Inferior parietal cortex (tissue), 1 donor: ENCODE measurements around the gene LRRC8B.
"Not testable (repeated sequence)": the region's sequence is repeated elsewhere in the genome, so short reads cannot be mapped to it uniquely, and the experiment has no call there.

Experiments
- DNase-seq: peaks from one replicate; pipeline ENCODE4 v3.0.0-alpha.2; 2016; ENCODE audit errors: extremely low spot score

LRRC8B gene

DNA sequence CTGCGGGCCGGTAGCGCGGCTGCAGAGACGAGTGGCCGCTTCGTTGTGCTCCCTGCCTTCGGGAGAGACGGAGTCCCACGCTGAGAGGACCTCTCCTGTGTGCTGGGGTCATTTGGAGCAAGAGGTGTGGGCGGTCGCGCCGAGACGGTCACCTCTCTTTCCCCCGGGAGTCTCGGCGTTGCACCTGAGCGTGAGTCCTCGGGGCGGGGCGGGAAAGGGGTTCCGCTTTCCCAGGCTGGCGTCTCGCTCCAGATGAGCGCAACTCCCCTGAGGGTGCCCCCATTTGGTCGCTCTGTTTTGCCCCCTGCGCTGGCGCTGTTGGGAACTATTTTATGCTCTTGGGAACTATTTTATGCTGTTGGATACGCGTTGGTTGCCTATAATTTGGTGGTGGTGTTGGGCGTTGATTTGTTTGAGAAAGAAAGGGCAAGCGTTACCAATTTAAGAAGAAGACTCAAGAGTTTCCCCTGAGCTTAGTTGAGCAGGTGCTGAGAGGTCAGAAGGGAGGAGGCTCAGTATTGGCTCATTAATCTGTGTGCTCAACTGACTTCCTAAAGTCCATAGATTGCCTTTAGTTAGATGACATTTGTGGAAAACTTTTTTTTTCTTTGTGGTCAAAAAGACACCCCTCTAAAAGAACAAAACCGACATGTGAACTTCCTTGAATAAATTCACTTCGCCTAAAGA is 683 bp downstream of the LRRC8B start:
- DNase-seq = peak; percentile 40

DNA sequence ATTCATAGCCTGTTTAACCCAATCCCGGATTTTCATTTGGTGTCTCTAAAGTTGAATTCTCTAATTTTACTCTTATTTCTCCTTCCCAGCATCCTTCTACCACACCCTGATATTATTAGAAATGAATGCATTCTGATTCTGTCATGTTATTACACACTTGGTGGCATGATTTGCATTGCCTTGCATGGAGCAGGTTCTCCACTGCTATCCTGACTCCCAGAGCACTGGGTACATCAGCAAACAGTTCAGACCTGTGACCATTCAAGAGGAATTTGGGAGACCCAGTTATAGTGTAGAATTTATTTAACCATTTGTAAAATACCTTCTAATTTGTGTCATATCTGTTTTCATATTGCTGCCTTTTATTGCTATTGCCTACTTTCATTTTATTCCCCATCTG is 2.6 kb downstream of the LRRC8B start:
- no peak for DNase-seq

DNA sequence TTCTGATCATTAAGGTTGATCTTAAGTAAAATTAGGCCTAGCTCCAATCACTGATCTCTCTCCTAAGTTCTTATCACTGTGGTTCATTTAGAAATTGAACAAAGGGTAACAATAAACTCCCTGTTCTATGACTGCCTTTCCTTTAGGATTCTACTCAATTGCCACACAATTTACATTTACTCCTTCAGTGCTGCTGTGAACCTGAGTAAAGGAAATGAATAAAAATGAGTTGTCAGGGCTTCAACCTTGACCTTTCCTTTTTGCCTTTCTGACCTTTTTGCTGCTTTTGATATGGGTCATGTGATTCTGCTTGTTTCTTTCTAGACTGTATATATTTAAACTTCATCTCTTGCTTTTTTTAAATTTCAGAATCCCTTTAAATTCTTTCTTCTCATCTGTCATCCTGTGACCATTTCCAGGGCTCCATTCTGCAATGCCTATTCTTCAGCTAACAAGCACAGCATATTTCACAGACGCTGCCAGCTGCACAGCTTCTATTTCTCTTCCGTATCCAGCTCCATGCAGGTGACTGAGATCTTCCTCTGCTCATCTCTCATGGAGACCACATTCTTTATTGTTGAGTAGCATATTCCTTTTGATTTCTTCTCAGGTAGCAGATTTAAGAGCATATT is 3.2 kb downstream of the LRRC8B start:
- peak; percentile 27 for DNase-seq

DNA sequence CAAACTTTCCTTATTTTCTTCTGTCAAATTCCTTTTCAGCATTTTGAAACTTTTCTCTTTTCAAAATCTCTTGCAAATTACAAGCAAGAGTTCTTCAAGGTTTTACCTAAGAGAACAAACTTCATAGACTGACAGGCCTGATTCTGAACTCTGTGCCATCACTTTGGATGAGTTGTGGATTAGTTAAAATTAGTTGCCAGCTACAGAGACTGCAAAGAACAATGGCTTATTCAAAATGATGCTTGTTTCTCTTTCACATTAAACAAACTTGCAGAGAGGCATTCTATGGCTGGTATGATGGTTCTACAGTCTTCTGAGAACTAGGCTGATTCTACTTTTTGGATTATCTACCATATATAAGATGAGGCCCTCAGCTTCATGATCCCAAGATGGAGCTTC is 3.8 kb downstream of the LRRC8B start:
- DNase-seq = peak; percentile 45

DNA sequence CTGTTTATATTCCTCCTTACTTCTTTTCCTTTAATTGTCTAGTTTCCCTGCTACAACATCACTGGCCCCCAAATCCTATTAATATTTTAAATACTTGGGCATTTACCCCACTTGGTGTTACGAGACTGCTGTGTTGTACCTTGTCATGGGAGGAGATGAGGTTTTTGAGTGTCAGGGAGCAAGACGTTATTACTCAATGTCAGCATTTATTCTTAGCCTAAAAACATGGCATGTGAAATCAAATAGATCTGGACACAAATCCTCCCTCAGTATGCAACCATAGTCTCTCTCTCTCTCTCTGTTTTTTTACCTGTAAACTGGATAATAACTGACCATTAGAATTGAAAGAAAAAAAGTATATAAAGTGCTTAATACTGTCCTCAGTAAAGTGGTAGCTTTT is 4.6 kb downstream of the LRRC8B start:
- no peak for DNase-seq

DNA sequence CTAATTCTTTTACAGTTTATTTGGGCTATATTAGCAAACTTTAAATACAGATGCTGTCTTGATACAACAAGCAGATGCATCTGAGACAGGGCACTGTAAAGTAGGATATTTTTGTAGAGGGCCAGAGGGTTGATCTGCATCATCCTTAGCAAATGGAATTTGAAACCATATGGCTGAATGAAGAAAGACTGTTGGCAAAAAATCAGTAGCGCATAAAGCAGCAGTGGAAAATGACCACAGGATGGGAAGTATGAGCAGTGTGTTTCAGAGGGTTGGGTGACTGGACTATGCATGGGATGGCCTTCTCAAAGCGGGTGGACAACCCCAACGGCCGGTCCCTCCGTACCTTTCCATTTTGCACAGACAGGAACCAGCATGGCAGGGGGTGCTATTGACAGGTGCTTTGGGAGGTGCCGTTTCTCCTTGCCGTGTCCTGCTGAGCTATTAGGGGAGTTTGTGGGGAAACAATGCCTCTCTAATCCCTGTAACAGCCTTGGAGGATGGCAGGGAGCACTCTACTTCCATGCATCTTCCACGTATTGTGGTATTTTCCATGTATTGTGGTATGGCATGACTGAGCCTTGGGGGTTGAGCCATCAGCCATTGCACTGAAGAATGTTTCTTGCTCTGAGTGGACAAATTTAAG is 5.9 kb downstream of the LRRC8B start:
- DNase-seq = peak; percentile 8

DNA sequence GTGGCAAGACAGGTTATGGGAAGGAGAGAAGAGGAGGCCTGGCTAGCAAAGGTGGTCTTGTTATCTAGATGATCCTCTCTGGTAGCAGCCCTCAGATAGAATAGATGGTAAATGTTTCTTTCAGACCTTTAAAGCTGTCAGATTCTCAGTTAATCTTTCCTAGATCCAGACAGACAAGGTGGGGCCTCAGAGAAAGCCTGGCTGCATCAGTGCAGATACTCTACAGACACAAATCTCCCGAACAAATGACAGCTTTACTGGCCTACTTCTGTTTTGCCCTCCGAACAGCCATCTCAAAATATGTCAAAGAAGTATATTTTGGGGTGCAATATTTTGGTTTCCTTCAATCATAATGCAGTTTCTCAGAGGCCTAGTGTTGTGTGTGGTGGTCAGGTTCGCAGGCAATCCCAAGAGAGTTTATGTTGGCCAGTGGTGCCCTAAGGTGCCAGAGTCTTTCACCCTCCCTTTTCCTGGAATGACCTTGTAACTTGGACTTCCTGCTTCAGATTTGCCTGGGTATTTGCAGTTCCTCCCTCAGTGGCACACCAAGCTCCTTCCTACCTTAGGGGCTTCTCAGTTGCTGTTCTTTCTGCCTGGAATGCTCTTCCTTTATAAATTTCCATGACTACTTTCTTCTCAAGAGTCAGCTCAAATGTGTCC is 7.0 kb downstream of the LRRC8B start:
- peak; percentile 4 for DNase-seq

DNA sequence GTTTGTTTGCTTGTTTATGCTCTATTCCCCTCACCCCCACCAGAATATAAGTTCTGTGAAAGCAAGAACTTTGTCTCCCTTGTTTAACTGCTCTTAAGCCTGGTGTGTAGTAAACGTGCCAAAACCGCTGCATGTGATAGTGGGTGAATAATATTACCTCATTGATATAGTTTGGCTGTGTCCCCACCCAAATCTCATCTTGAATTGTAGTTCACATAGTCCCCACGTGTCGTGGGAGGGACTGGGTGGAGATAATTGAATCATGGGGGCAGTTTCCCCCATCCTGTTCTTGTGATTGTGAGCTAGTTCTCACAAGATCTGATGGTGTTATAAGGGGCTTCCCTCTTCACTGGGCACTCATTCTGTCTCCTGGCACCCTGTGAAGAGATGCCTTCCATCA is 7.6 kb downstream of the LRRC8B start:
- no peak for DNase-seq

DNA sequence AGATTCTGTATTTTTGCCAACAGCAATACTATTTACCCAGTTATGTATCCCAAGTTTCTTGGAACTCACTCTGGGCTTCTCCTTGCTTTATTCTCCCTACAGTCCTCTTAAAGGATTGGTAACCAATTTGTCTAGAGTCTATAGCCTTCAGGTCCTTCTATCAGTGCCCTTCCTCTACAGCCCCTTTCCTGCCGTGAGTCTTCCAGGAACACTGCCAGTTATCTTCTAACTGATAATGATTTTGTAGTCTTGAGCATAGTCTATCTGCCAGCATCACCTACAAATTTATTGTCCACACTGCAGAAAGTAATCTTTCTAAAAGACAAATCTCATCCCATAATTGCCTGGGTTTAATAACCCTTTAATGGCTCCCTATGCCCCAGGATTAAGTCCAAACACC is 8.2 kb downstream of the LRRC8B start:
- DNase-seq = peak; percentile 7

DNA sequence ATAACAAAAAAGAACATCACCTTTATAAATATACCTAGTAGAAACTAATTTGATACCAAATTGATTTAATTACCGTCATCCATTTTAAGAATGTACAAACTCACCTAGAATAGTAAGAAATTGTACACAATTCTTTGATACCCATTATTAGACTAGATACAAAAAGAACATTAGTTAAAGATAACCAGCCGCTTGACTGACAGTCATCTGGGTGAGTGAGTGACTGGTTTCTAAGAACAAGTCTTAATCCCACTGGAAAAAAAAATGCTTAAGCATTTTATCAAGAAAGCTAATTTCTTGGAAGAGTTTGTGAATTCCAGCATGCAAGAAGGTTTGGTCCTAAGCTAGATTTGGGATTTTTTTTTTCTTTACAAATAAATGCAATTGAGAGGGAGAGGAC is 10.9 kb downstream of the LRRC8B start:
- no peak for DNase-seq

DNA sequence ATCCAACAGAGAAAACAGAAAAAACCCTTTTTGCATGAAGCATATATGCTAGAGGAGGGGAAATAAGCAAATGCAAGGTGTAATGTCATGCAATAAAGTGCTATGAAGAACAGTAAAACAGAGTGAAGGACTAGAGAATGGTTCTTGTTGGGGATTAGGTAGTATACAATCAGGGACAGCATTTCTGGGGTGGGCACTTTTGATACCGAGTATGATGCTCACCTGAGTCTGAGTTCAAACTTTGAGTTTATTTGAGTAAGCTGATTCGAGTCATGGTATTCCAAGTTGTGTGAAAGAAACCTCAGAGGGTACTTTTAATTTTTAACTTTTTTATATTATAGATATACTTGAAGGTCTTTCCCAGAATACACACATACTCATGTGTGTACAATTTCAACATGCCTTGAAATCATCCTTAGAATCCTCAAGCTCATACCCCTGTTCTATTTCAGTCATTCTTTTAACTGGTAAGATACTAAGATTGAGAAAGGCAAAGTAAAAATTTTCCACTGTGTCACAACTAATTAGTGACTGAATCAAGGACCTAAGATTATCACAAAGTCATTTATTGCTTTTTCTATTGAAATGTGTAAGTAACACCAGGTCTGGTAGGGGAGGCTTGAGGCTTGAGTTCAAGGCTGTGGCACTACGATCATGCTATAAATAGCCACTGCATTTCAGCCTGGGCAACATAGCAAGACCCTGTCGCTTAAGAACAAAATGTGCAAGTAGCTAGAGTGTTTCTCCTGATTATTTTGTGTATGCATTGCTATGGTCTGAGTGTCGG is 12.1 kb downstream of the LRRC8B start:
- DNase-seq = no peak

DNA sequence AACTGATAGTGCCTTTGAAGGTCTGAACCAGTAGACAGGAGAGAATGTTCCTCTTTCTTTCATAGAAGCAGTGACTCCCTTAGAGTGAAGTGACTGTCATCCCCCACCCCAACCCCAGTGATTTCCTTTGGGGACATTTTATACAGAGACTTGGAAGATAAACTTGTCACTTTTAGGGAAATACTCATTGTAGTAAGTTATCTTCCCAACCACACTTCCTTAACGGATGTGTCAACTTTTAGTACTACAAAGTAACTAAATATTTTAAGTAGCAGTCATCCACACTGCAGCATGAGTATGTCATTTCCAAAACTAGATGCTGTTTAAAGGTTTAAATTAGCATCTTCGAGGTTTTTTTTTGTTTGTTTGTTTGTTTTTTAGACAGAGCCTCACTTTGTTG is 13.7 kb downstream of the LRRC8B start:
- no peak for DNase-seq

DNA sequence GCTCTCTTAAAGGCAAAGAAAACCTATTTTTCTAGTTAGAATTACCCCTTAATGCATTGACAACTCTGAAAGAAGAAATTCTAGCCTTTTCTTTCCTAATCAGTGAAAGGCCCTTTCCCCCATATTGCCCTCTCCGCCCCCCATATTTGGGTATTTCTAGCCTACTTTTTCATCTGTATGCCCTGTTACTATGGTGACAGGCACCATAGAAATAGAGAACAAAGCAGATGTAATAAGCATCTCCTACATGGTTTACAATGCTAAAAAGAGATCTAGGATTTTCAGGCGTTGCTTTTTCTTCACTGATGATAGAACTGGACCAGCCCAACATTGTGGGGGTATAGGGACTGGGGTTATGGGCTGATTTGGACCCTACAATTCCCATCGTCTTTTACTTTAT is 14.5 kb downstream of the LRRC8B start:
- DNase-seq = no peak

DNA sequence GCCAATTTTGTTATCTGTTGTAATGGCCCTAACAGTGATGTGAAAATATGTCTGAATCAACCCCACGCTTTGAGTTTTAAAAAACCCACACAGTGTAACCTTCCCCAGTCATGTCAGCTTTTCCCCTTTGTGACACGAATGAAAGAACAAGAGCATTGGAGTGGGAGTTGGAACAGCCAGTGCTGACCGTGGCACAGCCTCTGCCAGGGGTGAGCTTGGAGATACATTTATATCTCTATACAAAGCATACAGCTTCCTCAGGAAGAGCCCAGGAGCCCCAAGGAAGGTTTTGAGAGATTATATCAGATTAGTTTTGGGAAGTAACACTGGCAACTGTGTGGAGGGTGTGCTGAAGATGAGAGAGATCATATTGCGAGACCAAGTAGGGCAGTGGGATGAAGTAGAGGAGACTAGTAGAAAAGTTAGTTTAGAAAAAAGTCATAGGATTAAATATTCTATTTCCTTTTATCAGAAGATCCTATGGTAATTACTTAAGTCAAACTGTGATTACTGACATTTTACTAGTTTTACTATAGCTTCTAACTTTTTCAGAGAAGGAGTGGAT is 15.9 kb downstream of the LRRC8B start:
- DNase-seq = no peak

DNA sequence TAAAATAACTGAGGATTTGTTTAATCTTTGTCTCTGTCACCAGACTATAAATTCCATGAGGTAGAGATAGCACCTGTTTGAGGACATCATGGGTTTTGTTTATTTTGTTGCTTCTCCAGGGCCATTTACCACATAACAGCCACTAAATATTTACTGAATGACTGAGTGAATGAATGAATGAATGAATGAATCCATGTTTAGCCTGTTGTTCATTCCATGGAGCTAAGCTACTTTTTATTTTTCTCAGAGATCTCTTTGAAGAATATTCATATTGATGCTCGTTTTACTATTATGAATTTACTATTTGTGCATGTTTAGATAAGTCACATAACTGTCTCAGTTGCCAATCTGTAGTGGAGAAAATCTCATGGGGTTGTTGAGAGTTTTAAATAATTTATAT is 17.7 kb downstream of the LRRC8B start:
- no peak for DNase-seq

DNA sequence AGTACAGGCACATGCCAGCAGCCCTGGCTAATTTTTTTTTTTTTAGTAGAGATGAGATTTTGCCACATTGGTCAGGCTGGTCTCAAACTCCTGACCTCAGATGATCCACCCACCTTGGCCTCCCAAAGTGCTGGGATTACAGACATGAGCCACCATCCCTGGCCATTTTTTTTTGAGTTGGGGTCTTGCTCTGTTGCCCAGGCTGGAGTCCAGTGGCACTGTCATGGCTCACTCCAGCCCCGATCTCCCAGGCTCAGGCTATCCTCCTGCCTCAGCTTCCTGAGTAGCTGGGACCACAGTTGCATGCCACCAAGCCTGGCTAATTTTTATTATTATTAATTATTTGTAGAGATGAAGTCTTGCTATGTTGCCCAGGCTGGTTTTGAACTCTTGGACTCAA is 19.0 kb downstream of the LRRC8B start:
- DNase-seq = not testable (repeated sequence)

DNA sequence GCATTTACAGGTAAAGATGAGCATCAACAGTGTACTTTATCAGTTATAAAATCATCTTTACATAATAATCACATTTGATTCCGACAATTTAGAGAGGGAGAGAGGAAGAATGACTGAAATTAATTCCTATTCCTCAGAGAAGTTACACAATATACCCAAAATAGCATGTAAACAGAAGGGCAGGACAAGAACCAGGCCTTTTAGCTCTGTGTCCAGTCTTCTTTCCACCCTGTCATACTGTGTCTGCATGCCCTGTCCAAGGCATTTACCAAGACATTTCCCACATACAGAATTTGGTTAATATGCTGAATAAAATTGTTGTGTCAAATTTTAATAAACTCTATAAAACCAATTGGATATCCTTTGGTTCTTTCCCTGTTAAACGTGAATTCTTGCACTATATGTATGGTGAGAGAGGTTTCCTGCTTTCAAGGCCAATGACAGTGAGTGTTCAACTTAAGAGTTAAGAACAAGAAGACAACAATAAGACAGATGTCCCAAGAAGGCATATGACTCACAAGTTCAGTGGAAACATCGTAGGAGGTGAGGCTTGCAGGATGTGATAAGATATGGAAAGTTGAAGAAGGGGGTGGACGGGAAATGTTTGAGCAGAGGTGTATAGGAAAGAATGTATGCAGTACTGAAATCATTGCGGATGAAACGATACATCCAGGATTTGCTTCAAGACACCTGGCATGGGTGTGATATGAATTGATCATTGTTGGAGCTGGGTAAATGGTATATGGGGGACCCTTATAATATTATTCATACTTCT is 20.8 kb downstream of the LRRC8B start:
- DNase-seq = no peak

DNA sequence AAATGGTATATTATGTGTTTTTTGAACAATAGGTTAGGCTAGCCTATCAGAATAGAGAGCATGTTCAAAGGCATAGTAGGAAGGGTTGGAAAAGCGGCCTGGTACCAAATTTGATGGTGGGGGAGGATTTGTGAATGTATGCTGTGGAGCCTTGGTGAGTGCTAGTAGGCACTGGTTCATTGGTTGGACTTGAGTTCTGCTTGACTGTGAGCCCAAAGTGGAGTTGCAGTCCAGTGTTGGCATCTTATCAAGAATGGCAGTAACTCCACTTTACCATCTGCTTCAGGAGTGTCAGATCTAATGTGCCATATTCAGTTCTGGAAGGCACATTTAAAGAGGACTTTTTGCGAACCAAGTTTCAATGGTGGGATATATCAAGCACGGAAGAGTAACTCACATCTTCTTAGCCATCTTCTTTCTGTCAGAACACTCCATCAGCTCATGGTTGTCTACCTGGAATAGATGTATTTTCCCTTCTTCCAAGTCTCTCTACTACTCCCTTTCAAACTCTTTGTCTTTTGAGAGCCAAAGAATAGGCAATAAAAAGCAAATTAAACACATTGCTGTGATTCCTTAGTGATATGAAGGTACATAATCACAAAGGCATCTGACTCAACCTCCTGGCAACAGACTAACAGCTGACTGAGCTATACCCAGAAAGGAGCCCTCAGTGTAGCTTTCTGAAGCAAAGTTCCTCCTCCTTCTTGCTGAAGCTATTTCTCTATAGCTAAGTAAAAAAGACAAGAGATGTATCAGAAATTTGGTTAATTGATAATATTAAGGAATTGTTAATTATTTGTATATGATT is 21.7 kb downstream of the LRRC8B start:
- DNase-seq = no peak

DNA sequence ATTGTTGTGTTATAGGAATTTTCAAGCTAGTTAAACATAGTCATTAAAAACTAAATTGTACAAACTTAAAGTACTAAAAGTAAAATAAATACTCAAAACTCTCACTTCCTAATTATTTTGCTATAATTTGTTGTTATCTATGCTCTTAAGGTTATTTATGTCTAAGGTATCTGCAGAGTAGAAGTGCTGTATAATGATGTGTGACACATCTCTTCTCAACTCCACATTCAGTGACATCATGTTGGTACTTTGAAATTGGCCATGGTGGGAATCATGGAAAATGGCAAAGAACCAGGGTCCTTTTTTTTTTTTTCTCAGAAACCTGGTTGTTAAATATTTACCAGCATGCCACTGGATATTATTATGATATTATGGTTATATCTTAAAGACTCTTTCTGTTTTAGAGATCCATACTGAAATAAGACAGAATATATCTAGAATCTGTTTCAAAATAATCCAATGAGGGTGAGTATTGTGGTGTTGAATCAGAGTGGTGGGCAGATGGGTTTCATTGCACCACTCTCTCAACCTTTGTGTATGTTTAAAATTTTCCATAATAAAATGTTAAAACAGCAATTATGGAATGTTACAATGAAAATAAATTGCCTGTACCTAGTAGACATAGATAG is 22.4 kb downstream of the LRRC8B start:
- DNase-seq = no peak
